Chondrocyte (in vitro differentiated cells): ENCODE results near the gene NCOA3. TPM values are rescaled to one million over a fixed set of nuclear protein-coding genes. Genes with fewer than 3 reads are reported as not detected.

Source experiments
- DNase-seq: peaks from one replicate; pipeline ENCODE4 v3.0.0; 2021; ENCODE audit warnings: mixed read lengths, low spot score
- H3K27ac Mint-ChIP-seq: one replicate; pipeline ENCODE4 v1.8.0; 2021; ENCODE audit warnings: mild to moderate bottlenecking, moderate library complexity, mixed read lengths; ENCODE audit not compliant: unreplicated experiment
- H3K27me3 Mint-ChIP-seq: 2 replicates; pipeline ENCODE4 v1.8.0; 2021; ENCODE audit warnings: low read depth, mixed read lengths
- H3K36me3 Mint-ChIP-seq: 2 replicates; pipeline ENCODE4 v1.8.0; 2021; ENCODE audit warnings: low read depth, mixed read lengths
- H3K4me1 Mint-ChIP-seq: 2 replicates; pipeline ENCODE4 v1.8.0; 2021; ENCODE audit warnings: low read depth, mild to moderate bottlenecking, mixed read lengths
- H3K4me3 Mint-ChIP-seq: one replicate; pipeline ENCODE4 v1.8.0; 2021; ENCODE audit warnings: mild to moderate bottlenecking, moderate library complexity, mixed read lengths; ENCODE audit not compliant: unreplicated experiment
- H3K9me3 Mint-ChIP-seq: 2 replicates; pipeline ENCODE4 v1.8.0; 2021; ENCODE audit warnings: low read depth, mixed read lengths
- total RNA-seq: library from RNA; stranded (reverse); gene quantifications from 3 replicates; pipeline ENCODE4 v1.2.1, GENCODE V29; 2021
- TF ChIP-seq, protein P1 (sequence below): fragments of 200-600 bp; sonication (generic); IDR thresholded peaks from 2 replicates; pipeline ENCODE4 v1.5.0; 2021; ENCODE audit warnings: antibody characterized with exemption, mild to moderate bottlenecking, moderate library complexity

Gene NCOA3
- total RNA-seq, 1 donor from 2014 or later, result 45.2 TPM

DNA sequence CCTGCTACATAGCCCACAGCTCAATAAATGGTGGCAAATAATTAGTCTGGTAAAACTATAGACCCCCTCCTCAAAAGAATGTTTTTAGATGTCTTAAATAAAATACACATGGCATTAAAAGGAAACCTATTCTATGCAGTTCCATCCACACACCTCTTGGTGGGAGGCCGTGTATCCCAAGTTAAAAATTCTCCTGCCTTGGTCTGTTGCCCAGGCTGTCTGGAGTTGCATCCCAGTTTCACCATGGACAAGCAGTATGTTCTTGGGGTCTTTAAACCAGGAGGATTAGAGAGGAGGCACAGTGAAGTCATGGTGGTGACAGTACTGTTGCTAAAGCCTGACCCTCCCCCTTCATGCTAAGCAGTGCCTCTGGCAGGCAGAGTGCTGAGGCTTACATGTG lies 188.0 kb downstream of the NCOA3 start:
- Mint-ChIP-seq H3K27ac (peak overlapping the region; percentile 66), H3K4me3 (no peak overlapping the region)

DNA sequence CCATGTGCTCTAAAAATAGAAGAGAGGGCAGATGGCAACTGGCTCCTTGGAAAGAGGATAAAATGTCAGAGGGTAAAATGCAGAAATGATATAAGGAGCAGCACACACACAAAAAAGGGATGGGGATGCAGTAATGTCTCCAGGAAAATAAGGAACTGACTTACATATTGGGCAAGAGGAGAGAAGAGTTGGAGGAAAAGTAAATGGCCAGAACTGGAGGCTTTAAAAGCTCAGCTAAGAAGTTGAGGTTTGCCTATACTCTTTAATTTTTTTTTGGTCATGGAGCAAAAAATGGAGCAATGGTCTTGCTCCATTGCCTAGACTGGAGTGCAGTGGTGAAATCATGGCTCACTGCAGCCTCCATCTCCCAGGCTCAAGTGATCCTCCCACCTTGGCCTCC lies 189.9 kb downstream of the NCOA3 start:
- Mint-ChIP-seq H3K27me3 (no peaks in the 10 kb centered on the region), H3K9me3 (no peaks in the 10 kb centered on the region), H3K4me3 (no peak overlapping the region), H3K4me1 (peaks cover 44% of the 10 kb centered on the region), H3K27ac (no peak overlapping the region), H3K36me3 (peaks cover 2% of the 10 kb centered on the region)
- no peak for DNase-seq
- TF ChIP-seq, protein P1, sequence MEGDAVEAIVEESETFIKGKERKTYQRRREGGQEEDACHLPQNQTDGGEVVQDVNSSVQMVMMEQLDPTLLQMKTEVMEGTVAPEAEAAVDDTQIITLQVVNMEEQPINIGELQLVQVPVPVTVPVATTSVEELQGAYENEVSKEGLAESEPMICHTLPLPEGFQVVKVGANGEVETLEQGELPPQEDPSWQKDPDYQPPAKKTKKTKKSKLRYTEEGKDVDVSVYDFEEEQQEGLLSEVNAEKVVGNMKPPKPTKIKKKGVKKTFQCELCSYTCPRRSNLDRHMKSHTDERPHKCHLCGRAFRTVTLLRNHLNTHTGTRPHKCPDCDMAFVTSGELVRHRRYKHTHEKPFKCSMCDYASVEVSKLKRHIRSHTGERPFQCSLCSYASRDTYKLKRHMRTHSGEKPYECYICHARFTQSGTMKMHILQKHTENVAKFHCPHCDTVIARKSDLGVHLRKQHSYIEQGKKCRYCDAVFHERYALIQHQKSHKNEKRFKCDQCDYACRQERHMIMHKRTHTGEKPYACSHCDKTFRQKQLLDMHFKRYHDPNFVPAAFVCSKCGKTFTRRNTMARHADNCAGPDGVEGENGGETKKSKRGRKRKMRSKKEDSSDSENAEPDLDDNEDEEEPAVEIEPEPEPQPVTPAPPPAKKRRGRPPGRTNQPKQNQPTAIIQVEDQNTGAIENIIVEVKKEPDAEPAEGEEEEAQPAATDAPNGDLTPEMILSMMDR, result no peak

More for the DNA sequence above, 188.0 kb downstream of the NCOA3 start:
- Mint-ChIP-seq H3K4me1 (peaks cover 52% of the 10 kb centered on the region), H3K36me3 (peaks cover 2% of the 10 kb centered on the region), H3K9me3 (no peaks in the 10 kb centered on the region), H3K27me3 (no peaks in the 10 kb centered on the region)
- no peak for DNase-seq
- TF ChIP-seq, protein P1, result peak; percentile 14

DNA sequence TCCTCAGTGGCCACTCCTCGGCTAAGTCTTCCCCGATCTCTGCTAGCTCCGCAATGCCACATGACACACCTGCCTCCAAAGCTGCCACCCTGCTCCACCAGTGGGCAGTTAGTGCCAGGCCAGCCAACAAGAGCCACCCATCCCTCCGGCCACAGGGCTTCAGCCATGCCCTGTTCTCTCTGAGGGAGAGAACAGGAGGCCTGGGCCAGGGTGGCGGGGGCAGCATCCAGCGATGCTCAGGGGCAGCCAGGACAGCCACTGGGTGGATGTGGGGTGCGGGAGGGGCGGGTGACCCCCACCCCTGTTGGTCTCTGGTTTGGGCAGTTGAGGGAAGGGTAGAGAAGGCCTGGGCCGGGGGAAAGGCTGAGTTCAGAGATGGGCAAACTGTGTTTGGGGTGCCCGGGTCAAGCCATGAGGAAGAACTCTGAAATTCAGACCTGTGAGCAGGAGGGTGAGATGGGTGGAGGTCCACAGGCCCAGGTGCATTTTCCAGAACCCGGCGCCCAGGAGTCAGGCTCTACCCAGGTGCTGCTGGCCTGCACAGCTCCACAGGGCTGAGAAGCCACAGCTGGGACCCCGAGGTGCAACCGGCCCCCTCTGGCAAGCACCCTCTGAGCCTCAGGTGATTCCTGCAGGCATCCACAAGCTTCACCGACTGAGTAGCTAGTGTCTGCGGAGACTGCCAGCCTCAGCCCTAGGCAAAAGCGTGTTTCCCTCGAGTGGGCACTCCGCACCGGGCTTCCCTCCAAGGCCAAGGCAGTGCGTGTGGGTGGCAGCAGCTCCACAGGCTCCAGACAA lies 192.5 kb downstream of the NCOA3 start:
- Mint-ChIP-seq H3K36me3 (peaks cover 2% of the 10 kb centered on the region), H3K9me3 (no peaks in the 10 kb centered on the region), H3K4me1 (peaks cover 19% of the 10 kb centered on the region), H3K27me3 (no peaks in the 10 kb centered on the region), H3K4me3 (no peak overlapping the region), H3K27ac (no peak overlapping the region)
- DNase-seq, result peak; percentile 63
- TF ChIP-seq, protein P1, result no peak

DNA sequence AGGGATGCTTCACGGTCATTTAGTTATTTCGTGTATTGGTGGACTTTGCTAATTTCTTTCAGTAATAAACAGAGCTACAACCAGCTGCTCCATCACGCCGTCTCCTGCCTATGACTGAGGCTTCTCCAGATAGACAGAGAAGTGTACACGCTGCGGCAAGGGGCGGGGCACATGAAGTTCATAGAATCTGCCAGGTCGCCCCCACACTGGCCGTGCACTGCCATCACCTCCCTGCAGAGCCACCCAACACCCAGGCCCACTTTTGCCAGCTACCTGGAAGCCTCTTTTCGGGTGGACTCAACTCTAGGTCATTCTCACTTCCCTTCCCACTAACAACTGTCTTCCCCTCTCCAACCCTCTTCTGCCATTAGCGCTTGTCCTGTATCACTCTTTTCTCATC lies 195.2 kb downstream of the NCOA3 start:
- no peak for DNase-seq
- H3K27me3 Mint-ChIP-seq, result no peaks in the 10 kb centered on the region
- H3K9me3 Mint-ChIP-seq, result no peaks in the 10 kb centered on the region
- no peak overlapping the region for H3K27ac Mint-ChIP-seq
- peaks cover 16% of the 10 kb centered on the region for H3K4me1 Mint-ChIP-seq
- H3K4me3 Mint-ChIP-seq, result no peak overlapping the region
- TF ChIP-seq, protein P1, result no peak
- peaks cover 6% of the 10 kb centered on the region for H3K36me3 Mint-ChIP-seq

DNA sequence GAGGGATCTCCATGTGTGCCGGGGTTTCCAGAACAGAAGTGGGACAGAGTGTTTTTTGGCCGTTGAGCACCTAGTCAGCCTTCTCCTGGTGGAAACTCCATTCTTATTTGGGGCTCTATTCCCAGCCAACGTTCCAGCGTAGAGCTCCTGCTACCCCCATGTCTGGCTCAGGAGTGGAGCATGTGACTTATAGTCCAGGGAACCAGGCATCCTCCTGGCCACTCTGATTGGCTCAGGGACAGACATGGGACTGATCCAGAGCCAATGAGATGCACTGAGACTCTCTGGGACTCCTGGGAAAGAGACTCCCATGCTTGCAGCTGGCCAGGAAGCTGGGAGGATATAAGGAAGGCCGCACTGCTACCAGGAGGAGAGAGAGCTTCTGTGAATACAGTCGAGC lies 196.5 kb downstream of the NCOA3 start:
- no peak overlapping the region for H3K4me3 Mint-ChIP-seq
- H3K9me3 Mint-ChIP-seq, result no peaks in the 10 kb centered on the region
- no peak overlapping the region for H3K27ac Mint-ChIP-seq
- peaks cover 16% of the 10 kb centered on the region for H3K4me1 Mint-ChIP-seq
- H3K36me3 Mint-ChIP-seq, result peaks cover 6% of the 10 kb centered on the region
- no peaks in the 10 kb centered on the region for H3K27me3 Mint-ChIP-seq
- TF ChIP-seq, protein P1, result no peak
- DNase-seq, result no peak
